ENCODE data around the gene BATF3.
A peak's percentile ranks its signal among the peaks of the same experiment; 100 is the strongest.

BATF3 gene

DNA sequence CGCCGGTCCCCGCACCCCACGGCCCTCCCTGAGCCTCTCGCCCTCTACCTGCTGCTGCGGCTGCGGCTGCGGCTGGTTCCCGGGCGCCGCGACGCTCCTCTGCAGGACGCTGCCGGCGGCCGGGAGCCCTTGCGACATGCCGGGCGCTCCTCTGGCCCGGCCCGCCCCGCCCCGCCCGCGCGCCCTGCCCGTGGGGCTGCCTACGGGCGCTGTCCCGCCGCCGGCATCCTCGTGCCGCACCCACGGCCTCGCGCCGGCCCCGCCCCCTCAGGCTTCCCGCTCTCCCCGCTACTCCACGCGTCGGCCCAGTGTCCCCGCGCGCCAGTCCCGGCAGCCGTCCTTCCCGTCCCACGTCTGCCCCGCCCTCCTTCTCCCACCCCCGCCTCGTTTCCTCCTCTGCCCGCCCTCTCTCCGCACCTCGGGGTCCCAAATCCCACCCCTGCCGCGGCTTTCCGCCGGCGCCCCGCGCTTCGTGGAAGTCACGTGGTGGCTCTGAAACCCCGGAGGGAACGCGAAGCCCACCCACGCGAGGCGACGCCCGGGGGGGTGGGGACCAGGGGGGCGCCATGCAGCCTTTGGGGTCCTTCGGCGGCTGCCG lies at the start of gene BATF3:
TSS of gene BATF3 (minus strand) at position 216 of the 598 bp plus-strand sequence. CDS start at position 138, 78 bp downstream.
- TF ChIP-seq CTCF (IDR thresholded peaks at IDR 0.05; ENCODE audit: low read length, missing control alignments), result no peak
- DNase-seq (ENCODE audit: low read depth), result no peak
- H3K4me3 ChIP-seq (replicated peaks; ENCODE audit: low read depth, low read length), result peak within 1 kb of the TSS; percentile 56

DNA sequence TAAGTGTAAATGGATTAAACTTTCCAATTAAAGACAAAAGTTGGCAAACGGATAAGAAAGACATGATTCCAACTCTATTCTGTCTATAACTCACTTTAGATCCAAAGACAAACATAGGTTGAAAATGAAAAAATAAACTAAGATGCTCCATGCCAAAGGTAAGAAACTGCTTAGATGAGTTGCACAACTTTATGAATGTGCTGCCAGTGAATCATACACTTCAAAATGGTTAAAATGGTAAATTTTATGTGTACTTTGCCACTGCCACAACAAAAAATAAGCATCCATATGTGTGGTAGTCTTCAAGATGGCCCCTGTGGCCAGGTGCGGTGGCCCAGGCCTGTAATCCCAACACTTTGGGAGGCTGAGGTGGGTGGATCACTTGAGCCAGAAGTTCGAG lies 46.9 kb upstream of the BATF3 start:
- no peak overlapping the region for H3K4me3 ChIP-seq (replicated peaks; ENCODE audit: low read depth, low read length)
- no peak for TF ChIP-seq CTCF (IDR thresholded peaks at IDR 0.05; ENCODE audit: low read length, missing control alignments)
- no peak for DNase-seq (ENCODE audit: low read depth)

GRCh38 chr1:212745303-212745702 lies 45.7 kb upstream of the BATF3 start:
- no peak for TF ChIP-seq CTCF (IDR thresholded peaks at IDR 0.05; ENCODE audit: low read length, missing control alignments)
- no peak for DNase-seq (ENCODE audit: low read depth)
- H3K4me3 ChIP-seq (replicated peaks; ENCODE audit: low read depth, low read length), result no peak overlapping the region

DNA sequence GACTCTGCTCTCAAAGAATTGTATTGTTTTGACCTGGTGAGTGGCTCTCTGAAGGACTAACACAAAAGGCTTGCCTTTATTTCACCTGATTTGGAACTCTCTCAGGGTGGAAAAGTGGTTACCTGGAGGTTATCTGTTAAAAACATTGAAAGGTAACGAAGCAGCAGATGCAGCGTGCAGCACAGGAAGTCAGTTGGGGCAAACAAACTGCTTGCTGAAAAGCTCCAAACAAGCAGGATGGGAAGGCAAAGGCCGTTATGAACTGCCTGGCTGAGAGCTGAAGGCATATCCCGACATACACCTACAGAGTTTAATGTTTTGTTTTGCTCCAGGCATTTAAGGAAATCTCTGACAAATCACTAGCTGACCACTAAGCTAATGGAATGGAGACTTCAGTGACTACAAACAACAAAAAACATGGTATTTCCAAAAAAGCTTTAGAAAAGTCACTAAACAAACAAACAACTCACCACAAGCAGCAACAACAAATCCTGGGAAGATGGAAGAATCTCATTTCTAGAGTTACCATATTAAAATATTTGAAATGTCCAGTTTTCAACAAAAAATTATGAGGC lies 44.3 kb upstream of the BATF3 start:
- no peak overlapping the region for H3K4me3 ChIP-seq (replicated peaks; ENCODE audit: low read depth, low read length)
- no peak for TF ChIP-seq CTCF (IDR thresholded peaks at IDR 0.05; ENCODE audit: low read length, missing control alignments)
- no peak for DNase-seq (ENCODE audit: low read depth)

- TF ChIP-seq CTCF (IDR thresholded peaks at IDR 0.05; ENCODE audit: low read length, missing control alignments), result no peak
- H3K4me3 ChIP-seq (replicated peaks; ENCODE audit: low read depth, low read length), result no peak overlapping the region
- peak; percentile 14 for DNase-seq (ENCODE audit: low read depth)
These were observed 38.7 kb upstream of the BATF3 start for GRCh38 chr1:212738330-212738729.

GRCh38 chr1:212737559-212737958 lies 37.9 kb upstream of the BATF3 start:
- no peak for TF ChIP-seq CTCF (IDR thresholded peaks at IDR 0.05; ENCODE audit: low read length, missing control alignments)
- DNase-seq (ENCODE audit: low read depth), result no peak
- H3K4me3 ChIP-seq (replicated peaks; ENCODE audit: low read depth, low read length), result no peak overlapping the region

DNA sequence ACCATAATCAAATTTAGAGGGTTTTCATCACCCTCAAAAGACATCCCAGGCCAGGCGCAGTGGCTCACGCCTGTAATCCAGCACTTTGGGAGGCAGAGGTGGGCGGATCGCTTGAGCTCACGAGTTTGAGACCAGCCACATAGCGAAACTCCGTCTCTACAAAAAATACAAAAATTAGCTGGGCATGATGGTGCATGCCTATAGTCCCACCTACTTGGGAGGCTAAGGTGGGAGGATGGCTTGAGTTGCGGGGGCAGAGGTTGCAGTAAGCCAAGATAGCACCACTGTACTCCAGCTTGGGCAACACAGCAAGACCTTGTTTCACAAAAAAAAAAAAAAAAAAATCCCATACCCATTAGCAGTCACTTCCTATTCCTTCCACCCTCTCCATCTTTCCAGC lies 33.5 kb upstream of the BATF3 start:
- H3K4me3 ChIP-seq (replicated peaks; ENCODE audit: low read depth, low read length), result no peak overlapping the region
- DNase-seq (ENCODE audit: low read depth), result no peak
- TF ChIP-seq CTCF (IDR thresholded peaks at IDR 0.05; ENCODE audit: low read length, missing control alignments), result no peak

Data from fibroblast of pulmonary artery (primary cell).